SIG-M5 (cell line): ENCODE data around the gene TPM2.

Experiments used
- DNase-seq: peaks from one replicate; lab custom pipeline; 2025; lab: John Stamatoyannopoulos, UW

The TPM2 gene

DNA sequence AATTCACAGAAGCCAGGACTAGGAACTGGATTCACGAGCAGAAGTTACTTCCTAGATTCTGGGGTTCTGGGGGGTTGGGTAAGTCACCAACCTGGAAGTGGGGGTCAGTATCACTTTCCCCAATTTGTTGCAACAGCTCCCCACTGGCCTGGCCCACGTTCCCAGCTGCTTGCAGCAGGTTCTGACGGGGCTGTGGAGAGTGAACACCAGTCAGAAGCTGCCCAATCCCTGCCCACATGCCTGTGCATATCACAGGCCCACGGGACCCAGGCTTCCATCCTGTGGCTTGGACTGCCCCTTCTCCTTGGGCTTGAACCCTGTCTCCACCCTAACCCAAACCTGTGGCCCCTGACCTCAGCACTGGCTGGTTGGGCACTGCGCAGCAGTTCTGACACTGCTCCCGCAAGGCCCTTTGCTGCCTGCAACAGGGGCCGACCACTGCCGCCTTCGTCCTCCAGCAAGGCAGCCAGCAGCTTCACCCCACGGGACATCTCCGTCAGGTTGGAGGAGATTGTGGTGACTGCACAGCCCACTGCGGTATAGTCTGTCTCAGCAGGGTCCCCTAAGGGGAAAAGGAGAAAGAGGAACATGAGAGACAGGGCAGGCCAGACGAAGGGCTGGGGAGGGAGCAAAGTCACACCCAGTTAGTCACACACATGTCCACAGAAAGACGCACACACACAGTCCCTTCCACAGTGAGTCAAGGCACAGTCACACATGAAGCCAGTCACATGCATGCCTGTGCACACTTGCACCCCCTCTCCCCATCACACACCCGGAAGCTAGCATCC lies 29.2 kb upstream of the TPM2 start:
- DNase-seq = peak; percentile 14

GRCh38 chr9:35717132-35717870 lies 27.6 kb upstream of the TPM2 start:
- no peak for DNase-seq

DNA sequence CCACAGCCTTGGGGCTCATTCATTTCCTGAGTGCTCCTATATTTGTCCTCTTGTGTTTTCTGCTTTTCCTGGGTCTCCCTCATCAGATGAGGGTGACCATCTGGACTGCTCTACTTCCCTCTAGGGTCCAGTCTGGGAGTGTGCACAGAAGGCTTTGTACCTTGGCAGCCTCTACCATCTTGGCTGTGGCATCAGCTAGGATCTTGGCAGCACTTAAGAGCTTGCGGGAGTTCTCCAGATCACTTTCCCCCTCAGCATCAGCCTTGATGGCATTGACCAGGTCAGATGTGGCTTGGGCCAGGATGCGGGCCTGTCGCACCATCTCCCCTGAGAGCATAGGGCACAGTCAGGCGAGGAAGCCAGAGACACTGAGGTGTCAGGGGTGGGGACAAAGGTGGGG lies 26.5 kb upstream of the TPM2 start:
- no peak for DNase-seq

DNA sequence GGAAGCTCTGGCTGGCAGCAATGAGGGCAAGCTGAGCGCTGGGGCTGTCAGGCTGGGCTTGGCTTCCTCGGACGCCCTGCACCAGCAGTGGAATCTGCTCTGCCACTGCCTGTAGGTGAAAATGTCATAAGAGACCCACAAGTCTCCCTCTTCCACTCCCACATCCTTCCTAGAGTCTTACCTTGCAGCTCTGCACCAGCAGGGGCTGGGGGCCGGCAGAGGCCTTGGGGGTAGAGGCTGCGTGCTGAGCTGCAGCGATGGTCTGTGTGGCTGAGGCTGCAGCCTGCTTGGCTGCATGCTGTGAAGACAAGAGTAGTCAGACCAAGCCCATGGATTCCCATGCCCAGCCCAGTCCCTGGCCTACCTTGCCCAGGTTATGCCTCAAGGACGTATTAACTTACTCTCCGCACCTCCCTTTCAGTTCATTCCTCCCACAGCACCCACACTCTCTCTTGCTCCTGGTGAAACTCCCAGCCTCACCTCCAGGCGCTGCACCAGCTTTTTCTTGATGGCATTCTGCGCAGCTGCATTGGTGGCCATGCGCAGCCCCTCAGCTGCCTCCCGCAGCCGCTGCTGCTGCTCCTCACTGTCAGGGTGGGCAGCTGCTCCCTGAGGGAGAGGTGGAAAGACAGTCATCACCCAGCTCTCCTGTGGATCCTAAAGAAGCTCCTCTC lies 25.0 kb upstream of the TPM2 start:
- no peak for DNase-seq

DNA sequence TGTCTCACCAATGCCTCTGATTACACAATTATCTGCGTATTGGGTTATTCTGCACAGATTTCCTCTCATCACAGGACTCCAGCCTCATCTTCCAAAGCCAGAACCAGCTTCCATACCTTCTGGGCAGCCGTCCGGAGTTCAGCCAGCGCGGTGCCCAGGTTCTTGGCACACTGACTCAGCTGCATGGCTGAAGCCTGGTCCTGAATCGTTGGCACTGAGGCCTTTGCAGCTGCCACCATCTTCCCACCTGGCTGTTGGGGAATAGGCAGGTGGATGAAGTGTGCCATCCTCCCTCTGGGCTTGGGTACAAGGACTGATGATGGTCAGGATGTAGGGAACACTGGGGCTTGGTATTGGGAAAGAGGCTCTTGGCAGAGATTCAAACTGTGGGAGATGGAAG lies 24.4 kb upstream of the TPM2 start:
- DNase-seq = no peak

DNA sequence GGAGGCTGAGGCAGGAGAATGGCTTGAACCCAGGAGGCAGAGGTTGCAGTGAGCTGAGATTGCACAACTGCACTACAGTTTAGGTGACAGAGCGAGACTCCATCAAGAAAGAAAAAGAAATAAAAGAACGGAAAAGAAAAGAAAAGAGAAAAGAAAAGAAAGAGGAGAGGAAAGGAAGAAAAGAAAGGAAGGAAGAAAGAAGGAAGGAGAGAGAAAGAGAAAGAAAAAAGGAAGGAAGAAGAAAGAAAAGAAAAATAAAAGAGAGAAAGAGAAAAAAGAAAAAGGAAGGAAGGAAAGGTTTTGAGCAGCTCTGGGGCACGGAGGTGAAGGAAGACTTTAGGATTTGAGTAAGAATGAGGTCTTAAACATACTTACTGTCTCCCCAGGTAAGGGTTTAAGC lies 23.9 kb upstream of the TPM2 start:
- no peak for DNase-seq

DNA sequence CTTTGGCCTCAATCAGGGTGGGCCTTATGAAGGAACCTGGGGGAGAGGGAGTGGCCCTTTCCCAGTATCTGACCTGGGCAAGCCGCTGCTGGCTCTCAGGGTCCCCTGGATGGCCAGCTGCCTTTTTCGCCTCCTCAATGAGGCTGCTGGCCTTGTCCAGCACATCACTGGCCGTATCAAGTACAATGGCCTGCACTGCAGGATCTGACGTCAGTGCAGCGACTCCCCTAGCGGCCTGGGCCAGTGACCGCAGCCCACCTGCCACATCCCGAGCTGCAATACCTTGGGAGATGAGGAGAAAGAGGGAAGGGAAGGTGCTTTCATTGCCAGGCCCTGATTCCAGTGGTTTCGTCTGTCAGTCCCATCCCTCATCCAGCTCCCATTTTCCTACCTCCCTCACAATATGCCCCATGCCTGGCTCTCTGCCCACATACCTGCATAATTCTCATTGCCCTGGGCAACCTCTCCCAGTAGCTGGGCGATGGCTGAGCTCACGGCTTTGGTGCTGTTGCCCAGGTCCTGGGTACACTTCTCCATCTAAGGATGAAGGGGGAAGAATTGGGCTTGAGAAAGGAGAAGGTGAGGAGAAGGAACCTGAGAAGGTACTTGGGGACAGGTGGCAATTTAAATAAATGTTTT lies 23.2 kb upstream of the TPM2 start:
- DNase-seq = no peak

GRCh38 chr9:35711501-35712428 lies 22.0 kb upstream of the TPM2 start:
- DNase-seq = no peak

GRCh38 chr9:35710818-35711500 lies 21.2 kb upstream of the TPM2 start:
- DNase-seq = no peak

- no peak for DNase-seq
Measured at GRCh38 chr9:35708146-35708545, 18.4 kb upstream of the TPM2 start.

GRCh38 chr9:35706951-35707350 lies 17.2 kb upstream of the TPM2 start:
- DNase-seq = no peak

DNA sequence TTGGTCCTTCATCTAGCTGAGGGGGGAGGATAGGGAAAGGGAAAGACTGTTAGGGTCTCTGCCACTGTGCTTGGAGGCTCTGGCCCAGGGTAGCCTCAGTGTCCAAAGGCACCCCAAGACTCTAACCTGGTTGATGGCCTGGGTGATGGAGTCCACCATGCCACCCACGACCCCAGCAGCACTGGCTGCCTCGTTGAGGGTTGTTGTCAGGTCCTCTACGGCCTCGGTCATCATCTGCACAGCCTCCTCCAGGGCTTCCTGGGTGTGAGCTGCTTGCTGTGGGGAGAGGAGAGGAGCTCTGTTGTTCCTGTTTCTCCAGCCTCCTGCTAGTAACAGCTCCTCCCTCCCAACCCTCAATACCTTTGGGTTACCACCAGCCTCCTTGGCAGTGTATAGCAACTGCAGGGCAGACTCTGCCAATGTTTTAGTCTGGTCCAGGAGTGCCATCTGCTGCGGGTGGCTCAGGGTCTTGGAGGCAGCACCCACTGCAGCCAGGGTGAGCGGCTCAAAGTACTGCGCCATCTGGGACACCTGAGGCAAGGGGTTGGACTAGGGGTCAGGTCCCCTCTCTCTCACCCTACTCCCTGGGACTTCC lies 16.2 kb upstream of the TPM2 start:
- no peak for DNase-seq

DNA sequence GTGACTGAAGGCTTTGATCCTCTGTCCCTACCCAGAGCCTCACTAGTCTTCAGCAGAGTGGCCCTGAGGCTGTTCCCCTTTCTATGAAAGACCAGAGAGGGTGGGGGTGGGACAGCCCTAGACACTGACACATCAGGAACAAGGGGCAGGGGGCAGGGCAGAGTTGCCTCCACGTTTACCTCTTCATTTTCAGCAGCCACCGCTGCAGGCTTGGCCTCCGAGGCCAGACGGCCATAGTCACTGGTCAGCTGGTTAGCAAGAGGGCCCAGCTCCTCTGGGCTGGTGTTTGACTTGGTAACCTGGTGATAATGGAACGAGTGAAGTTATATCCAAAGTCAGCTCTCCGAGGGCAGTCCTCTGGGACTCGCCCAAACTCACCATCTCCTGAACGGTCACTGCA lies 15.6 kb upstream of the TPM2 start:
- no peak for DNase-seq

GRCh38 chr9:35703906-35704672 lies 14.4 kb upstream of the TPM2 start:
- DNase-seq = no peak

GRCh38 chr9:35702696-35703095 lies 13.0 kb upstream of the TPM2 start:
- DNase-seq = no peak

DNA sequence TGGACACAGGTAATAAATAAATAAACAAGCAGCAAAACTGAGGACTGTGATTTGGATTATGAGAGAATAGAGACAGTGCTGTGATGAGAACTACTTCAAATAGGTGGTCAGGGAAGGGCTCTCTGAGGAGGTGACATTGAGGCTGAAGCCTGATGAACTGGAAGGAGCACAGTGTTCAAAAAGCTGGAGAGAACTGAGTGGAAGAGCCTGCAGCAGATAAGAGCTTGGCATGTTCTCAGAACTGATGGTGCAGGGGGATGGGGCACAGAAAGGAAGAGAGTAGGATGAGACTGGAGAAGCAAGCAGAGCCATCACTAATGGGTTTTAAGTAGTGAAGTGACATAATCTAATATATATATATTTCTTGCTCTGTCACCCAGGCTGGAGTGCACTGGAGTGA lies 11.2 kb upstream of the TPM2 start:
- DNase-seq = no peak

GRCh38 chr9:35700031-35700430 lies 10.3 kb upstream of the TPM2 start:
- no peak for DNase-seq

DNA sequence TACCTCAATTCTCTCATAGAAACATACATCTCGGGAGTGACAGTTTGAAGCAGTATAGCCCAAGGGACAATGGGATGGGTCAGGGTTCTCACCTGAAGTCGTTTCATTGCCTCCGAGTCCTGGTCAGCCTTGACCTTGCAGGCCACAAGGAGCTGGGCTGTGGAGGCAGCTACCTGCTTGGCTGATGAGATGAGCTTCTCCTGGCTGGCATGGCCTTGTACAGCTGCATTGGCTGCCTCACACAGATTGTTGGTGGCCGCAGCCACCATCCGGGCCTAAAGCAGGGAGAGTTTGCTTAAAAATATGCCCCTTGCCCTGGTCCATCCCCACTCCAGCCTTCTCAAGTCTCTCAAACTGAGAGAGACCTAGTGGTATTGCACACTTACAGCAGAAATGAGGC lies 8.5 kb upstream of the TPM2 start:
- no peak for DNase-seq

- DNase-seq = no peak
Measured at GRCh38 chr9:35697486-35697885, 7.8 kb upstream of the TPM2 start.
